Measurements from ENCODE around the gene PAXIP1.

The PAXIP1 gene

GRCh38 chr7:154898973-154899855 lies 103.7 kb downstream of the PAXIP1 start:
- no peak for DNase-seq (ENCODE audit: extremely low spot score, insufficient read length, low read depth)
- FAIRE-seq: no peak

- DNase-seq (ENCODE audit: extremely low spot score, insufficient read length, low read depth): no peak
- no peak for FAIRE-seq
These were observed 106.8 kb downstream of the PAXIP1 start for GRCh38 chr7:154896076-154896475.

All from GM18507 (cell line).